GM19193 (cell line): ENCODE results near the gene MRPL28.

Experiments
- POLR2A ChIP-seq: IDR thresholded peaks from 4 replicates; pipeline ENCODE4 v1.6.1; 2011; ENCODE audit not compliant: insufficient read depth, insufficient read length; ENCODE audit errors: extremely low read depth

Gene MRPL28

GRCh38 chr16:379183-379960 lies 9.0 kb upstream of the MRPL28 start:
- TF ChIP-seq POLR2A, result no peak

- TF ChIP-seq POLR2A, result no peak
Measured at GRCh38 chr16:378821-379182, 8.5 kb upstream of the MRPL28 start.

- no peak for TF ChIP-seq POLR2A
Measured at GRCh38 chr16:377419-377951, 7.1 kb upstream of the MRPL28 start.

- no peak for TF ChIP-seq POLR2A
Measured at GRCh38 chr16:376817-377418, 6.6 kb upstream of the MRPL28 start.

- TF ChIP-seq POLR2A, result no peak
Measured at GRCh38 chr16:375927-376816, 5.8 kb upstream of the MRPL28 start.

- no peak for TF ChIP-seq POLR2A
Measured at GRCh38 chr16:375212-375611, 4.9 kb upstream of the MRPL28 start.

GRCh38 chr16:374616-374926 lies 4.2 kb upstream of the MRPL28 start:
- no peak for TF ChIP-seq POLR2A

GRCh38 chr16:373848-374615 lies 3.7 kb upstream of the MRPL28 start:
- TF ChIP-seq POLR2A, result no peak

- no peak for TF ChIP-seq POLR2A
Measured at GRCh38 chr16:373020-373598, 2.8 kb upstream of the MRPL28 start.

- TF ChIP-seq POLR2A, result no peak
Measured at GRCh38 chr16:372302-372983, 2.1 kb upstream of the MRPL28 start.

GRCh38 chr16:371515-372301 lies 1.4 kb upstream of the MRPL28 start:
- no peak for TF ChIP-seq POLR2A

- TF ChIP-seq POLR2A, result no peak
Measured at GRCh38 chr16:370979-371514, 709 bp upstream of the MRPL28 start.
